Ectodermal cell (in vitro differentiated cells): ENCODE data around the gene TSPAN4.

Experiments used
- H3K27ac ChIP-seq: 2 replicates; pipeline ENCODE4 v1.7.0; 2013; ENCODE audit warnings: mild to moderate bottlenecking, low read depth, low read length; ENCODE audit not compliant: insufficient read depth, poor library complexity, severe bottlenecking
- H3K27me3 ChIP-seq: 2 replicates; pipeline ENCODE4 v1.7.0; 2013; ENCODE audit warnings: mild to moderate bottlenecking, low read length; ENCODE audit not compliant: insufficient read depth, control insufficient read depth, poor library complexity, severe bottlenecking
- H3K36me3 ChIP-seq: one replicate; pipeline ENCODE4 v1.7.0; 2013; ENCODE audit warnings: low read length; ENCODE audit not compliant: control insufficient read depth, insufficient read depth
- H3K4me1 ChIP-seq: one replicate; pipeline ENCODE4 v1.7.0; 2013; ENCODE audit warnings: low read length; ENCODE audit not compliant: control insufficient read depth, insufficient read depth
- H3K4me3 ChIP-seq: 2 replicates; pipeline ENCODE4 v1.7.0; 2013; ENCODE audit warnings: low read depth, low read length, control low read depth; ENCODE audit not compliant: insufficient read depth
- H3K9me3 ChIP-seq: 2 replicates; pipeline ENCODE4 v1.7.0; 2013; ENCODE audit warnings: mild to moderate bottlenecking, low read length, moderate library complexity; ENCODE audit not compliant: control insufficient read depth
- WGBS, 2 experiments: methylation state at CpG; one replicate each; pipeline ENCODE4 v1.1.7; 2013; ENCODE audit warnings: missing lambda C conversion rate in 2 of 2; 5-methylcytosine and 5-hydroxymethylcytosine counted together

The TSPAN4 gene

GRCh38 chr11:862081-862661, 19.5 kb downstream of the TSPAN4 start:
- no peaks in the 10 kb centered on the region for H3K36me3 ChIP-seq
- H3K4me3 ChIP-seq, result no peak overlapping the region
- no peaks in the 10 kb centered on the region for H3K27me3 ChIP-seq
- H3K27ac ChIP-seq, result no peak overlapping the region
- whole genome bisulfite sequencing, 2 experiments, result 69 to 70% methylated on average over 20 of the region's 20 CpGs
- H3K9me3 ChIP-seq, result no peaks in the 10 kb centered on the region
- peaks cover 35% of the 10 kb centered on the region for H3K4me1 ChIP-seq

- no peaks in the 10 kb centered on the region for H3K27me3 ChIP-seq
- no peak overlapping the region for H3K27ac ChIP-seq
- H3K4me3 ChIP-seq, result no peak overlapping the region
- no peaks in the 10 kb centered on the region for H3K9me3 ChIP-seq
- H3K4me1 ChIP-seq, result peaks cover 35% of the 10 kb centered on the region
- 73 to 79% methylated on average over 12 of the region's 12 CpGs for WGBS, 2 experiments
- no peaks in the 10 kb centered on the region for H3K36me3 ChIP-seq
Observed at GRCh38 chr11:862696-863022, 20.0 kb downstream of the TSPAN4 start.

- Histone ChIP-seq H3K27me3 (no peaks in the 10 kb centered on the region), H3K27ac (no peak overlapping the region), H3K36me3 (no peaks in the 10 kb centered on the region), H3K4me1 (peaks cover 35% of the 10 kb centered on the region), H3K9me3 (no peaks in the 10 kb centered on the region), H3K4me3 (no peak overlapping the region)
- WGBS, 2 experiments, result 49 to 55% methylated on average over 23 to 24 of the region's 24 CpGs
Observed at GRCh38 chr11:863023-863909, 20.6 kb downstream of the TSPAN4 start.

- no peaks in the 10 kb centered on the region for H3K36me3 ChIP-seq
- 93 to 95% methylated on average over 31 of the region's 31 CpGs for WGBS, 2 experiments
- peaks cover 35% of the 10 kb centered on the region for H3K4me1 ChIP-seq
- H3K27me3 ChIP-seq, result no peaks in the 10 kb centered on the region
- no peak overlapping the region for H3K4me3 ChIP-seq
- H3K27ac ChIP-seq, result no peak overlapping the region
- no peaks in the 10 kb centered on the region for H3K9me3 ChIP-seq
Observed at GRCh38 chr11:863910-864827, 21.5 kb downstream of the TSPAN4 start.

GRCh38 chr11:864898-865297, 22.2 kb downstream of the TSPAN4 start:
- H3K27me3 ChIP-seq, result no peaks in the 10 kb centered on the region
- peaks cover 32% of the 10 kb centered on the region for H3K4me1 ChIP-seq
- no peak overlapping the region for H3K4me3 ChIP-seq
- no peaks in the 10 kb centered on the region for H3K36me3 ChIP-seq
- no peak overlapping the region for H3K27ac ChIP-seq
- H3K9me3 ChIP-seq, result no peaks in the 10 kb centered on the region
- 91 to 93% methylated on average over 11 of the region's 11 CpGs for WGBS, 2 experiments

GRCh38 chr11:865462-866430, 23.1 kb downstream of the TSPAN4 start:
- H3K36me3 ChIP-seq, result no peaks in the 10 kb centered on the region
- no peaks in the 10 kb centered on the region for H3K9me3 ChIP-seq
- WGBS, 2 experiments, result 90% methylated on average over 41 of the region's 41 CpGs
- H3K4me3 ChIP-seq, result no peak overlapping the region
- H3K4me1 ChIP-seq, result peaks cover 23% of the 10 kb centered on the region
- H3K27ac ChIP-seq, result no peak overlapping the region
- no peaks in the 10 kb centered on the region for H3K27me3 ChIP-seq

GRCh38 chr11:866481-866880, 23.8 kb downstream of the TSPAN4 start:
- no peaks in the 10 kb centered on the region for H3K27me3 ChIP-seq

GRCh38 chr11:867856-868358, 25.3 kb downstream of the TSPAN4 start:
- 92 to 93% methylated on average over 8 of the region's 8 CpGs for WGBS, 2 experiments
- H3K27me3 ChIP-seq, result no peaks in the 10 kb centered on the region

More at GRCh38 chr11:866481-866880, 23.8 kb downstream of the TSPAN4 start:
- no peak overlapping the region for H3K4me3 ChIP-seq
- peaks cover 21% of the 10 kb centered on the region for H3K4me1 ChIP-seq
- H3K27ac ChIP-seq, result no peak overlapping the region
- no peaks in the 10 kb centered on the region for H3K36me3 ChIP-seq
- H3K9me3 ChIP-seq, result no peaks in the 10 kb centered on the region
- 92% methylated on average over 14 of the region's 14 CpGs for WGBS, 2 experiments

GRCh38 chr11:868394-868793, 25.7 kb downstream of the TSPAN4 start:
- Histone ChIP-seq H3K27ac (no peak overlapping the region), H3K4me1 (peaks cover 5% of the 10 kb centered on the region), H3K27me3 (no peaks in the 10 kb centered on the region), H3K9me3 (no peaks in the 10 kb centered on the region), H3K36me3 (no peaks in the 10 kb centered on the region), H3K4me3 (no peak overlapping the region)
- WGBS, 2 experiments, result 94 to 95% methylated on average over 17 of the region's 17 CpGs

More at GRCh38 chr11:867856-868358, 25.3 kb downstream of the TSPAN4 start:
- Histone ChIP-seq H3K4me3 (no peak overlapping the region), H3K27ac (no peak overlapping the region), H3K9me3 (no peaks in the 10 kb centered on the region), H3K36me3 (no peaks in the 10 kb centered on the region), H3K4me1 (peaks cover 10% of the 10 kb centered on the region)
